K562 (cell line): ENCODE measurements around the gene CRYAB. TPM values are rescaled to one million over a fixed set of nuclear protein-coding genes. Genes with fewer than 3 reads are reported as not detected.

Experiments used
- ATAC-seq: fragments of 200-7000 bp; cut with Tn5 transposase; 3 replicates; pipeline ENCODE4 v1.9.1; 2020; ENCODE audit warnings: moderate library complexity
- BruUV-seq: library from RNA; stranded (reverse); fragments of 400-500 nt; replicated peaks from 2 replicates; lab custom pipeline; 2021; lab: Mats Ljungman, UMichigan
- CTCF ChIA-PET: fragments of 300-600 bp; formaldehyde crosslinking; extraction: SDS; loops from one replicate; lab custom pipeline; 2021; ENCODE audit warnings: low intra/inter-chr PET ratio; lab: Yijun Ruan, JAX
- POLR2A ChIA-PET: fragments of 300-600, 350-650 bp; sonication (Branson Sonifier 250); formaldehyde crosslinking; extraction: SDS; loops from one replicate; lab custom pipeline; 2021; ENCODE audit warnings: antibody characterized with exemption, inconsistent platforms; lab: Yijun Ruan, JAX
- DNase-seq, 4 experiments: peaks; one replicate each; pipeline versions ENCODE4 v3.0.0 to v3.0.0-alpha.2; 2011 to 2018; ENCODE audit warnings: low spot score in 3 of 4, mixed read lengths in 3 of 4; ENCODE audit errors: extremely low read depth in 1 of 4
- FAIRE-seq: peaks from 2 replicates; lab custom pipeline; 2011; peaks lifted over from hg19 to GRCh38; lab: Jason Lieb, UNC
- H2AFZ ChIP-seq: 2 replicates; pipeline ENCODE4 v1.6.0; 2011; ENCODE audit warnings: low read depth, low read length, control low read depth, inconsistent platforms
- H3K27ac ChIP-seq: fragments of 200-600 bp; 3 replicates; pipeline ENCODE4 v1.8.0; 2011; ENCODE audit warnings: low read depth, mild to moderate bottlenecking, control low read depth, inconsistent platforms, low read length, moderate library complexity, mixed read lengths; ENCODE audit errors: extremely low read depth
- H3K27me3 ChIP-seq, 2 experiments: fragments of 300-600 bp in 1 of 2; 2 replicates in 1 of 2; 3 replicates in 1 of 2; pipeline versions ENCODE4 v1.6.0 to v1.8.0; 2011; ENCODE audit warnings: inconsistent platforms in 2 of 2, low read length in 2 of 2, mild to moderate bottlenecking in 1 of 2, mixed read lengths in 1 of 2, moderate library complexity in 1 of 2; ENCODE audit not compliant: control insufficient read depth in 2 of 2, insufficient read depth in 2 of 2
- H3K36me3 ChIP-seq: fragments of 300-600 bp; 3 replicates; pipeline ENCODE4 v1.8.0; 2011; ENCODE audit warnings: mild to moderate bottlenecking, low read length, inconsistent platforms; ENCODE audit not compliant: control insufficient read depth, insufficient read depth
- H3K4me1 ChIP-seq, 2 experiments: fragments of 200-600 bp in 1 of 2; replicated peaks in 1 of 2; 2 replicates in 1 of 2; 3 replicates in 1 of 2; pipeline versions ENCODE4 v1.5.1 to v1.8.0; 2011; ENCODE audit warnings: inconsistent platforms in 2 of 2, low read length in 2 of 2, mild to moderate bottlenecking in 1 of 2, mixed read lengths in 1 of 2, moderate library complexity in 1 of 2; ENCODE audit not compliant: control insufficient read depth in 2 of 2, insufficient read depth in 2 of 2
- H3K4me2 ChIP-seq: 2 replicates; pipeline ENCODE4 v1.6.1; 2011; ENCODE audit warnings: low read length, control low read depth, inconsistent platforms, mixed read lengths; ENCODE audit not compliant: insufficient read depth
- H3K4me3 ChIP-seq: fragments of 200-600 bp; sonication (generic), shearing (Covaris generic); 2 replicates; pipeline ENCODE4 v1.5.1; 2016; ENCODE audit warnings: control low read depth, inconsistent platforms
- H3K79me2 ChIP-seq: fragments of 200-600 bp; 3 replicates; pipeline ENCODE4 v1.8.0; 2011; ENCODE audit warnings: low read length, inconsistent platforms; ENCODE audit not compliant: control insufficient read depth, insufficient read depth
- H3K9ac ChIP-seq, 2 experiments: 2 replicates each; pipeline versions ENCODE4 v1.6.0 to v1.6.1; 2011; ENCODE audit warnings: low read depth in 2 of 2, low read length in 2 of 2, control low read depth in 1 of 2, inconsistent platforms in 1 of 2, mild to moderate bottlenecking in 1 of 2, mixed read lengths in 1 of 2; ENCODE audit not compliant: insufficient read depth in 1 of 2
- H3K9me1 ChIP-seq: one replicate; pipeline ENCODE4 v1.6.0; 2011; ENCODE audit warnings: inconsistent platforms, mild to moderate bottlenecking, low read length, moderate library complexity; ENCODE audit not compliant: control insufficient read depth, insufficient read depth
- H3K9me3 ChIP-seq: replicated peaks from 2 replicates; pipeline ENCODE4 v1.5.1; 2011; ENCODE audit warnings: low read depth, low read length, inconsistent platforms; ENCODE audit not compliant: control insufficient read depth, insufficient read depth
- H4K20me1 ChIP-seq: replicated peaks from 2 replicates; pipeline ENCODE4 v1.6.1; 2011; ENCODE audit warnings: low read length, inconsistent platforms, mixed read lengths; ENCODE audit not compliant: control insufficient read depth, insufficient read depth
- ETV1 ChIP-seq: fragments of 450-650 bp; conservative IDR thresholded peaks from 2 replicates; pipeline ENCODE4 v1.6.1; 2016; ENCODE audit warnings: missing genetic modification characterization, control low read depth, low read depth, missing compliant biosample characterization
- GABPB1 ChIP-seq: sonication (generic); formaldehyde crosslinking; IDR thresholded peaks from 2 replicates; pipeline ENCODE4 v1.8.0; 2022; ENCODE audit warnings: mild to moderate bottlenecking, missing genetic modification reagents
- GTF2E2 ChIP-seq: fragments of 200-800 bp; sonication (Bioruptor generic); IDR thresholded peaks from 2 replicates; pipeline ENCODE4 v1.6.1; 2016; ENCODE audit warnings: missing genetic modification characterization, missing compliant biosample characterization
- MTA3 ChIP-seq: fragments of 450-650 bp; formaldehyde crosslinking; IDR thresholded peaks from 2 replicates; pipeline ENCODE4 v1.6.1; 2017; ENCODE audit warnings: mild to moderate bottlenecking, borderline replicate concordance
- TGIF2 ChIP-seq: sonication (generic); formaldehyde crosslinking; IDR thresholded peaks from 2 replicates; pipeline ENCODE4 v1.8.1; 2022; ENCODE audit warnings: mild to moderate bottlenecking, missing genetic modification reagents, moderate library complexity
- ZBTB7A ChIP-seq: IDR thresholded peaks from 2 replicates; pipeline ENCODE4 v1.6.1; 2011; ENCODE audit warnings: low read depth, mild to moderate bottlenecking, low read length, moderate library complexity, borderline replicate concordance; ENCODE audit not compliant: control insufficient read depth
- WGBS: fragments of 100-300 bp; shearing (Covaris generic); methylation state at CpG from one replicate; pipeline ENCODE4 v1.1.6; 2016; ENCODE audit warnings: low coverage, mixed read lengths; ENCODE audit not compliant: insufficient coverage; ENCODE audit errors: missing lambda C conversion rate; 5-methylcytosine and 5-hydroxymethylcytosine counted together
- in situ Hi-C: fragments of 300-500 bp; cut with MboI; formaldehyde crosslinking; loops from 4 replicates; pipeline ENCODE4 v1.15.0; 2018; ENCODE audit warnings: inconsistent platforms, mixed read lengths
- intact Hi-C: fragments of 100-400 bp; cut with micrococcal nuclease; formaldehyde crosslinking; loops from 2 replicates; pipeline ENCODE4 v1.14.2; 2022
- polyA plus RNA-seq, 8 experiments: library from polyadenylated mRNA; depleted of rRNA in 4 of 8; stranded (reverse) in 5 of 8; unstranded in 3 of 8; fragments of >200 nt; fragmentation: Nextera tagmentation in 2 of 8; fragmentation: Illumina TruSeq in 1 of 8; extraction: Ambion mirVana in 2 of 8; extraction: Trizol in 1 of 8; gene quantifications; 2 replicates each; pipeline versions ENCODE4 v1.2.1 to v1.2.3, GENCODE V29; 2011 to 2014; ENCODE audit warnings: inconsistent platforms in 1 of 8, missing spikeins in 1 of 8
- total RNA-seq, 7 experiments: library from RNA; depleted of rRNA in 6 of 7; stranded (reverse); fragments of >200 nt in 6 of 7; fragmentation: Illumina TruSeq in 2 of 7; extraction: Trizol in 2 of 7; gene quantifications; 2 replicates each; pipeline versions ENCODE4 v1.2.1 to v1.2.3, GENCODE V29; 2011 to 2021; ENCODE audit warnings: low replicate concordance in 1 of 7

The CRYAB gene
- total and polyA plus RNA-seq, 9 of the 15 experiments (the other 6 are each of a cell fraction or from before 2014, with no cell fraction given) = 0.83 to 7.5 (median 3.6) TPM

- TF ChIP-seq GABPB1 = 0 out of 2 replicates have a peak, but pooled peaks have one; percentile 24
- TF ChIP-seq ETV1 (tag) = 0 out of 2 replicates have a peak, but pooled peaks have one; percentile 15
- peak; percentile 84 for TF ChIP-seq ZBTB7A
- 0 out of 2 replicates have a peak, but pooled peaks have one; percentile 42 for TF ChIP-seq TGIF2 (CRISPR knock-in tag)
These were observed 25.8 kb upstream of the CRYAB start (continued) for GRCh38 chr11:111937461-111937769.

- Histone ChIP-seq H4K20me1 (no peaks in the 10 kb centered on the region), H3K79me2 (peaks cover 8% of the 10 kb centered on the region; the same call in 2 of the 3 replicates), H3K9me1 (no peaks in the 10 kb centered on the region), H3K9ac (peak overlapping the region in 1 of 2 experiments; percentile 70; a peak in 1 of 4 replicates), H3K27ac (peak overlapping the region; percentile 55; the same call in 1 of the 3 replicates), H3K4me2 (peak overlapping the region; percentile 96; the same call in 1 of the 2 replicates), H3K27me3 (no peaks in the 10 kb centered on the region), H3K36me3 (no peaks in the 10 kb centered on the region), H3K9me3 (no peaks in the 10 kb centered on the region), H2AFZ (peak overlapping the region; percentile 99)
- DNase-seq = no peak
- ChIA-PET POLR2A (interaction anchor here (0.6 to 4.2 kb wide), 8 partner anchors 9 to 66 kb away, joined by 3 to 20 read pairs (median 3); no protein-coding TSS in a partner anchor), CTCF (interaction anchor here (0.6 kb wide), 1 partner anchor 58 kb away, joined by 3 read pairs; no protein-coding TSS in a partner anchor)
- no TSS peak for BruUV-seq
- no peak for FAIRE-seq
- intact Hi-C loops = no loop called here
- WGBS = 31% methylated on average over 3 of the region's 3 CpGs
- no peak for ATAC-seq
- TF ChIP-seq MTA3 = no peak
- TF ChIP-seq GTF2E2 = peak; percentile 29
- TF ChIP-seq, all 486 proteins: peak for 1
- H3K4me1 ChIP-seq = peaks cover 22 to 31% of the 10 kb centered on the region in 2 experiments
- H3K4me3 ChIP-seq = no peak overlapping the region
- in situ Hi-C loops = no loop called here
These were observed 24.5 kb upstream of the CRYAB start for GRCh38 chr11:111936040-111936540.
